Fibroblast of skin of back (primary cell): Measurements from ENCODE around the gene CDK4.
A peak's percentile ranks its signal among the peaks of the same experiment; 100 is the strongest.

Experiments used
- DNase-seq: peaks from one replicate; pipeline ENCODE4 v3.0.0-alpha.2; 2013

The CDK4 gene

DNA sequence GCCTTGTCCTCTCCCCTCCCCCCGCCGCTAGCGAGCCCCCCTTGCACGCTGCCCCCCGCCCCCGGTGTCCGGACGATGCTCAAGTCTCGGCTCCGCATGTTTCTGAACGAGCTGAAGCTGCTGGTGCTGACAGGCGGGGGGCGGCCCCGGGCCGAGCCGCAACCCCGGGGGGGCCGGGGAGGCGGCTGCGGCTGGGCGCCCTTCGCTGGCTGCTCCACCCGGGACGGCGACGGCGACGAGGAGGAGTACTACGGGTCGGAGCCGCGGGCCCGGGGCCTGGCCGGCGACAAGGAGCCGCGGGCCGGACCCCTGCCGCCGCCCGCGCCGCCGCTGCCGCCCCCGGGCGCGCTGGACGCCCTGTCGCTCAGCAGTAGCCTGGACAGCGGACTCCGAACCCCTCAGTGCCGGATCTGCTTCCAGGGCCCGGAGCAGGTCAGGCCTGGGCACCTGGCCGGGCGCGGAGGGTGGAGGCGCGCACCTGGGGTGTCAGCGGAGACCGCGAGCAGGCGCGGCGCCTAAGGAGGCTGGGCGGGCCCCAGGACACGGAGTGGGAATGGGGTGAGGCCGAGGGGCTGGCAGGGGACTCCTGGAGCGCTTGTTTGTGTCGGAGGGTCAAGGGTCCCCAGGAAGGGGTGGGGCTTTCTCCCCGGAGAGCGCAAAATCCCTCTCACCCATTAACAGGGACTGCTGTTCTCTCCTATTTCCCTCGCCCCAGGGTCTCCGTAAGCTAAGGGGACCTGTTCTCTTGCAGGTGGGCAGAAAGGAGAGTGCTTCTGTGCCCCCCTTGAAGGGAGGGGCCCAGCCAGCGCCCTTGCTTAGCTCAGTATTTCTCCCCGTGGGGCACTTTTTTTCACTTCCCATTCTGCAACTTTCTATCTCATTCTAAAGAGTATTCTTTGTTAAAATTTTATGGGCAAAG lies 3.6 kb upstream of the CDK4 start:
- no peak for DNase-seq

GRCh38 chr12:57755194-57755453 lies 3.0 kb upstream of the CDK4 start:
- DNase-seq, result no peak

- no peak for DNase-seq
These were observed 2.5 kb upstream of the CDK4 start, which contains the start of gene MARCHF9 for GRCh38 chr12:57754411-57755193. Gene MARCHF9, plus strand, starts transcription at chr12:57755103. Its CDS starts 426 bp downstream, at chr12:57755529.

GRCh38 chr12:57753756-57754337 lies 1.7 kb upstream of the CDK4 start:
- DNase-seq, result no peak

- DNase-seq, result no peak
These were observed 524 bp upstream of the CDK4 start for GRCh38 chr12:57752668-57753000.

- DNase-seq, result no peak
These were observed 700 bp downstream of the CDK4 start for GRCh38 chr12:57751432-57751787.

- no peak for DNase-seq
These were observed 1.3 kb downstream of the CDK4 start for GRCh38 chr12:57750561-57751431.

DNA sequence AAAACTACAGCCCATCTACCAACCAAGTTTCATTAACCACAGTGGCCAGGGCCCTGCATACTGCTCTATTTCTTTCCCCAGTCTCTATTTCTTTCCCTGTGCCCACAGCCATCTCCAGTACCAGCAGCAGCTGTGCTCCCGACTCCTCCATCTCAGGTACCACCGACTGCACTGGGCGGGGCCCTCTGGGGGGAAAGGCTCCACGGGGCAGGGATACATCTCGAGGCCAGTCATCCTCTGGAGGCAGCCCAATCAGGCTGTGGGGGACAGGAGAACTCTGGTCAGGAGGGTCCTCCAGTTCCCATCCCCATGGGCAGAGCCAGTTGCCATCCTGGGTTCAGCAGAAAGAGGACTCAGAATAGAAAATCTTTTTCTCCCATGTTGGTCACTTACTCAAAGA lies 3.0 kb downstream of the CDK4 start:
- no peak for DNase-seq

- DNase-seq, result no peak
These were observed 6.1 kb downstream of the CDK4 start for GRCh38 chr12:57746025-57746424.

- DNase-seq, result no peak
These were observed 6.6 kb downstream of the CDK4 start for GRCh38 chr12:57745485-57745881.

DNA sequence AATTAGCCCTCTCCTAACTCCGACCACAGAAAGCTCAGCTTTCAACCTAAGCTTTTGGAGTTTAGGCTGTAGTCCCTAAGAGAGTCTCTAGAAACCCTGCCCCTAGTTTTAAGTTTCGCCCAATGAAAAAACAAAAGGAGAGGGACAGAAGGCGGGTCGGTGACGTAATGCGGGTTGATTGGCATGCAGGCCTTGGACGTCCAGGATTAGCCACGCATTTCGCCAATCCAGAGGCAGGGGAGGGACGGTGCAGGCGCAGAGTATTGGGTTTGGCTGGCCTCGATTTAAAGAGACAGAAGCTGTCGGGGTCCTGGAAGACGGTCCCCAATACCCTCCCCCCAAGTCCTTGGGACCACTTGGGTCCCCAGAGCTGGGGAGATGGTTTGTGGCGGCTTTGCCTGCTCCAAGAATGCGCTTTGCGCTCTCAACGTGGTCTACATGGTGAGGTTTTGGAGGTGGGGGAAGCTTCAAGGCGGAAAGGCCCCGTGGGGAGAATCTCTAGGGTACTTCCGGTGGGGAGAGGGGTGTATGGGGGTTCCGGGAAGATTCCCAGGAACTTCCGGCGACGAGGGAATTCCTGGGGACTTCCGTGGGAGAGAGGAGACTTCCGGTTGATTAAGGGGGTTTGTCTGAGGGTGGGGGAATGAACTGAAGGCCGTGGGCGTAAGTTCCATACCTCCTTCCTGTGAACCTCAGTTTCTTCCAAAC lies 7.2 kb downstream of the CDK4 start, which contains the start of gene TSPAN31:
Gene TSPAN31, plus strand, starts transcription at position 263 of the 708 bp plus-strand sequence. Its CDS starts 116 bp downstream, at position 379.
- peak; percentile 99 for DNase-seq

- no peak for DNase-seq
These were observed 7.8 kb downstream of the CDK4 start for GRCh38 chr12:57744194-57744776.

- no peak for DNase-seq
These were observed 8.3 kb downstream of the CDK4 start for GRCh38 chr12:57743769-57744168.

- no peak for DNase-seq
These were observed 10.0 kb downstream of the CDK4 start for GRCh38 chr12:57741844-57742738.

DNA sequence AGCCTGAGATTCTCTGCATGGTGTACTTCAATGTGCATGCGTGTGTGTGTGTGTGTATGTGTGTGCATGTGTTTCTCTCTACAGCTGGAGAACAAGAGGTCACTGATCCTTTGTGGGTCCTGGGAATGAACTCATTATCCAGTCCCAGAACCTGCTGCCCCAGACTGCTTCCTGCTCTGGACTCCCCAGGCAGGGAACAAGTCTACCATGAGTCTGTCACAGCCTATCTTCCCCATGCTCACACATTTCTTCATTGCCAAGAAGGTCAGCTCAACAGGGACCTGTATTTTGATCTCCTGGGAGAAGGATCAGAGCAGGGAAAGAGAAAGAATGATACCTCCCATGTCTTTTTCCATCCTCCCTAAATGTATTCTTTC lies 10.7 kb downstream of the CDK4 start:
- no peak for DNase-seq

GRCh38 chr12:57740656-57741412 lies 11.3 kb downstream of the CDK4 start:
- no peak for DNase-seq

DNA sequence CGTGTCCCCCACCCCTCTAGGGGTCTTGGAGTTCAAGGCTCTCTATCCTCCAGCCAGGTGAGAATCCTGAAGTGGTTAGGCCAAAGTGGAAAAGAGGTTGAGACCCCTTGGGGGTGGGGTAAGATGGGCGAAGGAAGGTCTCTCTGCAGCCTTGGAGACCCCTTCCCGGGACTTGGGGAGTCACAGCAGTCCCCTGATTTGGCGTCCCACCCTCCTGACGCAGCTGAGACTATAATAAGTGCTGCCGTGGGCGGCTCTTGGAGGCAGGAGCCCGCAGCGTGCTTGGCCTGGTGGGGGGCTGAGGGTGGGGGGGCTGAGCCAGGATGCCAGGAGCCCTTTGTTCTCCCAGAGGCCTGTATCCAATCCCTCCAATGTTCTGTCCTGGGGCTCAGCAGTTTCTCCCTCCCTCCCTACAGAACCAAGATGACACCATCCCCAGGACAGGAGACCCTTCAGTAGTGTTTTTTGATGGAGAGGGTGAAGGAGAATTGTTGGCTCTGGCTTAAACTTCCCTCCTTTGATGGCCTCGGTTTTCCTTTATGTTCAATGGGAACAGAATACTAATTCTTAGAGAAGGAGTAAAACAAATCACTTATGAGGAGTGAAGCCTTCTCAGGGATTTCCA lies 12.1 kb downstream of the CDK4 start:
- no peak for DNase-seq

DNA sequence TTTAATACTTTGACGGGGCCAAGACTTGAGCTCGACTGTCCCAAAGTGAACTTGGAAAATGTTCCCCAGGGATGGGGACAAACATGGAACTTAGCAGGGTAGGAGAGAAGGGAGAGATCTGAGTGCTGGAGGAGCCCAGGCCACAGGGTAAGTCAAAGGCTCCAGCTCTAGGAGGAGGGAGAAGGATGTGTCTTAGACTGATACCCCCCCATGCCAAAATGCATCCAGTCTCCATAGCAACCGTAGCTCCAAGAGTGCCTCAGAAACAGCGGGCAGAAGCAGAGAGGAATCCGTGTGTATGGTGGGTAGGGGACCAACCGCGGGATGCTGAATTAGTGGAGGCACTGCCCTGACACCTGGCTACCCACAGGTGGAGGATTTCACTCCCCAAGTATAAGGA lies 12.7 kb downstream of the CDK4 start:
- DNase-seq, result no peak

GRCh38 chr12:57738661-57739237 lies 13.4 kb downstream of the CDK4 start, which contains the start of gene AGAP2:
Gene AGAP2, minus strand, starts transcription at chr12:57738742. Its CDS starts 496 bp downstream, at chr12:57738246.
- DNase-seq, result peak; percentile 42
